HuH-7.5 (cell line): ENCODE results near the gene LRRTM4.

Experiments used
- DNase-seq: peaks from one replicate; pipeline ENCODE4 v3.0.0; 2011; ENCODE audit warnings: low spot score

Gene LRRTM4

DNA sequence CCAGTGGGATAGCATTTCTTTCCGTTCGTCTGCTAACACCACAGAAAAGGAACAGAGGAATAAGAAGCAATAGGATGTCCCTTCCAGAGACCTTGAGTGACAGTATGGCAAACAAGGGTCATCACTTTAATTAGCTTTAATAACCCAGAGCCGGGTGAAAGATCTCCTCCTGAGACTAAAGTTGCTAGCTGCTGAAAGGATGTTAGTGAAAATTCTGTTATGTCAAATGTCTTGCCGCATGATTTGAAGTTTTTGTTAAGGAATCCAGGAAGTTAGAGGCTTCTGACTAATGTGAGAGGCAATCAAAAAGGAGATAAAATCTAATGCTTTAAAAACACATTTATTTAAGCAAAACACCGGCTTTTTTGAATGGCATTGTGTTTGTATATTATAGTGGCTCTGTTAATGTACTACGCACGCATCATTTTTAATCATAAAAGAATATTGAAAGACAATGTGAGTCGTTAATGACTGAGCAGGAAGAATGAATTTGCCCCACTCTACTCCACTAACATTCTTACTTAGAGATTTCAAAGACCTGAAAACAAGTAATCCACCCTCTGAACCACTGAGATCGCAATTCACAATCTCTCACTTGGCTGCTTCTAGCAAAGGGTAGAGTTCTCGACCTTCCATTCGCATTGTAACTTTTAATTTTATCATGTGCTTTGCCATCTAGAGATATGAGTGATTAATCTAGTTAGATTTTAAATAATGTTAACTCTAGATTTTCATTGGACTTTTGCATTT lies 536.6 kb downstream of the LRRTM4 start:
- DNase-seq, result no peak

DNA sequence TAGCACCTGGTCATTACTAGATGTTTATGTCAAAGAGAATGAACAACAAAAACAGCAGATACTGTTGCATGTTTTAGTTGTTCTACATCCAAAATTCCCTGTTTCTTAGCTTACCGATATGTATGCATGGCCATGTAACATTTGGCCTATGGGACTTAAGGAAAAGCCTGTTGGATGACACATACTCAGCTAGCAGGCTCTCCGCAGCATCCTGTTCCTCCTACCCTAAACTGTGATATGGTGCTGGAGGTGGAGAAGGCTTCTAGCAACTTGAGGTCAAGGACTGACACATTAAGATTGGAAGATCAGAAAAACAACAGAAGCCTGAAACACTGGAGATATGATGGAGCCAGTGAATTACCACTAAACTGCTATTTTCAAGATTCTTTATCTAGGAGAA lies 537.8 kb downstream of the LRRTM4 start:
- DNase-seq, result no peak

DNA sequence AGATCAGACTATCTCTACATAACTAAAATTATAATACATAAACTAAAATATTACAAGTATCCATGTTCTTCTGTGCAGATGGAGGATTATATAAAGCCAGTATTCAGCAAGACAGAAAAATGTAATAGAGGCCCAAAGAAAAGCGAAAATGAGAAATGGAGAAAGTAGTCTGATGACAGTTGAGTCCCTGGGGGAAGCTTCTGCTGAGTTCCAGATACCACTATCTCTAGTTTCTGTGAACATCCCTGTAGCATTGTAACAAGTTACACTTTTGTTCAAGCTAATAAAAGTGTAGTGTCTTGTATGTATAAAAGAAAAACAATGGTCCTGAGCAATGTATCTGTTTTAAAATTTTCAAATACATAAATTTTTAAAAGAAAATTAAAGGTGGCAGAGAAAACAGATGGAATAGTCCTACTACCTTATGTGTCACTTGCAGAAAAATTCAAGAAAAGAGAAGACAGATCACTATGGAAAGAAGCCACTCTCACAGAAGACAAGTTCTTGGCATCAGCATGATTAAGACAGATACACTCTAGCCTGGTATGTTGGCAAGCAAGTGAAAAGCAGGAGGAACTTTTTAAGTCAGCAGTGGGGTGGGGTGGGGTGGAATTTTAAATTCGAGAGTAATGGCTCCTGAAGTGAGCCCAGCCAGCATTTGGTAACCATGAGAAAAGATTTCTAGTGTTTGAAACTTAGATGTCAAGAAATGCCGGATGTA lies 541.9 kb downstream of the LRRTM4 start:
- no peak for DNase-seq

DNA sequence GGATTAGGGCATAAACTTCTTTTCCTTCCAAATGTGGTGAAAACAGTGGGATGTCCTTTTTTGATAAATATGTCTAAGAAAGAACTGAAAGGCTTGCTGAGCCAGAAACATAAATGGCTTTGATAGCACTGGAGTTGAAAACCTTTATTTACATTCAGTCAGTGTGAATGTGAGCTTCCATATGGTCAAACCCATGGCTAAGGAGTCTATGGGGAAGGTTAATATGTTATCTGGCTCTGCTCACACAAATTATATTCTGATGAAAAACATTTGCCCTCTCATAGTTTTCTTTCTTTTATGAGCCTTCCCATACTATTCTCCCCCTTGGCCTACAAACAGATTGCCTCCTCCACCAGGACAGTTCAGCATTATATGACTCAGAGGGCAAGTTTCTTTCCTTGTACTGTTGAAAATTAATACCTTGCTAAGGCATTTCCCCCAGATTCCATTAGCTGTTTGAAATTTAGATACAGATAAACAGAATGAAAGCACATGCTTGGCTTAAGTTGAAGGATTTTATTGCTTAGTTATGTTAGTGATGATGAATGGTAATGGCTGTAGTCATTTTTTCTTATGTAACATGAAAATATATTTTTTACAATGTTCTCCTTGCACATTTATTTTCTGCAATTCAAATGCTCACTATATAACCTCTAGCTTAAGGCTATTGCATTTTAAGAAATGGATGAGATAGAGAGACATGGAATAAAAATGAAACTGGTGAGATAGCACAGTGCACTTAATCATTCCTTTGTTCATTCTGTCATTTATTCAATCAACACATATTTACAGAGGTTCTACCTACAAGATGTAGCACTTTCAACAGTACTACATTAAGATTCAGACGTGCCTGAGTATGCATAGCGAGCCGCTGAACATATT lies 544.1 kb downstream of the LRRTM4 start:
- DNase-seq, result no peak

DNA sequence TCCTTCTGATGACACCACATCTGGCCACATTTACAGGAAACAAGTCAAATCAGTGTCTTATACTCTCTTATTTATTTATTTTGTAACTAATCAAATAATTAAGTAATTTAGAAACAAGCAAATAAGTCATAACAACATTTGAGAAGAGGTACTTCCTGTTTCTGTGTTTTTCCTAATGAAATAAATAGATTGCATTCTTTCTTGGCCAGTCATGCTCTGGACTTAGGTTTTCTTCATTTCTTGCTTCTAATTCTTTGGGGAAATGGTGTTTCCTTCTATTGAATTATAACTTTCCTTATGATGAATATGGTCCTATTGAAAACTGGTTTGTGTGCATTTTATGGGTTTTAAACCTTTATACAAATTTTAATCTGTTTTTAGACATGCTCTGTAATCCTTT lies 546.4 kb downstream of the LRRTM4 start:
- no peak for DNase-seq

DNA sequence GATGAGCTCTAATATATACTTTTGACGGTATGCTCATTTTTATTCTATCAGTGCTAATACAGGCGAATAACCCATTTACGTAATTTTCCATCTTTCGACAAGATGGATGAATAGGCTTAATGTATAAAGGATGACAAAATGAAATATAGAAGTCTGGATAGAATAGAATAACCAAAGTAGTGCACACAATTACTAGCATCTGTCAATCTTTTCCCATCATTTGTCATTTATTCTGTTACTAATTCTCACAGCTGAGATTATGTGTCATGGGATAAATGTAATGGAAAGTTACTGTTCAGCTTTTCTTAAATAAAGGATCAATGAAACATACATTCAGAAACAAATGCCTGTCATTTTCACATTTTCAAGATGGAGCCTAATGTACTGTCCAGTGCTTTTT lies 548.6 kb downstream of the LRRTM4 start:
- DNase-seq, result no peak

DNA sequence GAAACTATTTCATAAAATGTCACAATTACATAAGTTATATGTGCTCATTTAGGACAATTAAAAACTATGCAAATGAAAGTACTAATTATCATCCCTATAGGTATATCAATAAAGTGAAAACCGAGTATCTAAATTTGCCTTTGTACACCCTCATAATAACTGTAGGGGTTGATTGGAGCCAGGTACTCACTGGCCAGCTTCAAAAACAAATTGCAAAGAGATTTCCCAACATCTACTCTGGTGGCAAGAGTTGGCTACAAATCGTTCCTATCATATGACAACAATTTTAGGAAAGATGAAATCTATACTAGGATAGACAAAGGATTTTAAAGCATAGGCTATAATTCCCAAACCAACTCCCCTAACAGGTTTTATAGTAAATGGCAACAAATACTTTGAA lies 556.4 kb downstream of the LRRTM4 start:
- no peak for DNase-seq

DNA sequence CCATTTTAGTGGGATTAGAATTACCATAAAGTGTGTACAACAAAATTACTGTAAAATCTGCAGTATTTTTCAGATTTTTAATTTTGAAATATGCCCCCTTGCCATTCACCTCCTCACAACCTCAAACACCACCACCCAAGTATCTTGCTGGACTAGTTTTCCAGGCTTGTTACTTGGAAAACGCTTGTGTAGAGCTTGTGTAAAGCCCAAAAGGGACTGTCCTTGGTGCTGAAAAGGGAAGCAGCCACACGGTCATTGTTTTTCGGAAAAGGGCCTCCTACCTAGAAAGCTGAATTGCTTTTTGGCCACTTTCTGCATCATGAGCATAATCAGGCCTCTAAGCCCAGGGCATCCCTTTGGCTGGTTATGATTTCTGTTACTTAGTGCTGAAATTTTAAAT lies 563.4 kb downstream of the LRRTM4 start:
- no peak for DNase-seq

DNA sequence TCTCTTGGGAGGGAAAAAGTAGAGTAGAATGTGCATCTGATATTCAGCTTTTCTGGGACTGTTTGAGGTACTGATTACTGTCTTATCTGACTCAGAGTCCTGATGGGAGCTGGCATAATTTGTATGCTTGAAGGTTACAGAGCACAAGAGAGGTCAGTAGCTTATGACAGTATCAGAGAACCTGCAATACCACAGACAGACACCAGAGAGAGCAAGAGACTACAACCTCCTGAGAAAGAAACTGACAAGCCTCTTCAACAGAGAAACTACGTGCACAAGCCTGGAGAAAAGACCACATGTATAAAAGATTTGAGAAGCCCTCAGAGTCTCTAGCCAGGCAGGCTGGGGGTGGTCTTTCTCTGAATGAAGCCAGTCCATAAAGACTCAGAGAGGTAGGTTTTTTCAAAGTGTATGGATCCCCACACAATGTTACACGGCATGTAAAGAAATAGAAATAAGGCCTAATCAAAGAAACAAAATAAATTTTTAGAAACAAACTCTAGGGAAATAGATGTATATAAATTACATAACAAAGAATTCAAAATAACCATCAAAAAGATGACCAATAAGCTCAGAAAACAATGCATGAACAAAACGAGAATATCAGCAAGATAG lies 568.3 kb downstream of the LRRTM4 start:
- peak; percentile 2 for DNase-seq

DNA sequence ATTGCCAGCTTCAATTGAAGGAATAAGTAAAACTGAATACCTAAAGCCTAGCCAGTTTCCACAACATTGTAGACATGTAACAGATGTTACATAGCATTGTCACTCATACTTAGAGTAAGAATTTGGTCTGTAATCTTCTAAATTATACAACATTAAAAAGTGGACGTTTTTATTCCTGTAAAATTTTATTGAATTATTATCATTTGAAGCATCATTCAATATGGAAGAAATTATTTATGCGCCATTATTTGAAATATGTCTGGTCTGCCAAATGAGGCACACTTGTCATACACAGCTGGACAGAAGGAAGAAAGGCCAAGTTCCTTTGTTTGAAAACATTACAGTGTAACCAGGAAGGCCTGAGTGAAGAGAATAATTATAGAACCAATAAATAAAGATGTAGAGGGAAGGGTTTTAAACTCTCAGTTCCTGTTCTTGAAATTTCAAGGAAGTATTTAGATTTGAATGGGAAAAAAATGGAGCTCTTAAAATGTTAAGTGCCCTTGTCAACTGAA lies 575.5 kb downstream of the LRRTM4 start:
- DNase-seq, result no peak

DNA sequence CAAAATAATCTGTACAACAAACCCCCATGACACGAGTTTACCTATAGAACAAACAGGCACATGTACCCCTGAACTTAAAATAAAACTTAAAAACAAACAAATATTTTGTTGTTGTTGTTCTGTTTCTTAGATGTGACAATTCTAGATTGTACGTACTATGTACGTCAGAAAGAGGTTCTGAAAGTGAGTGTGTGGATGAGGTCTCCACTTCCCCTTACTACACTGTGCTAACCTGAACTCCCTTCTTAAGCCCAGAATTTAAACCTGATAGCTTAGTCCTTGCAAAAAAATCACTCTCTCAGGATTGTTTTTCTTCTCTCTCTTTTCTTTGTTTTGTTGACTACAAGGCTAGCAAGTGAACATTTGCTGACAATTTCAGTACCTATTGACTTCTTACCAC lies 581.6 kb downstream of the LRRTM4 start:
- DNase-seq, result no peak

DNA sequence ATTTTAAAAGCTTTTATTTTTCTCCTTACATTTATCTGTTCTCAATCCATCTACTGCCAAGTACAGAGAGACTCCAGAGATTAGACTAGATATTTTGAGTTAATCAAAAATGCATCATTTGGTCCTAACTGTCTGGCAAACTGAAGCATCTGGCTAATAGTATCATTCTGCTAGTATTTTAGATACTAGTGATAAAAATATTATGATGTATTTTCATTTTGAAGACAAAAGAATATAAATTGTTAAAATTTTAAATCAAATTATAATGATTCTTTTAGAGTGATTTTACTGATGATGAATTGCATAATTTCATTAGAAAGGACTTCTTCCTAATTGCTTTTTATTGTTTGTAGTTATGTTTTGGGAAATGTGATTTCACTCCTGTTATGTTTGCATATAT lies 584.0 kb downstream of the LRRTM4 start:
- no peak for DNase-seq

DNA sequence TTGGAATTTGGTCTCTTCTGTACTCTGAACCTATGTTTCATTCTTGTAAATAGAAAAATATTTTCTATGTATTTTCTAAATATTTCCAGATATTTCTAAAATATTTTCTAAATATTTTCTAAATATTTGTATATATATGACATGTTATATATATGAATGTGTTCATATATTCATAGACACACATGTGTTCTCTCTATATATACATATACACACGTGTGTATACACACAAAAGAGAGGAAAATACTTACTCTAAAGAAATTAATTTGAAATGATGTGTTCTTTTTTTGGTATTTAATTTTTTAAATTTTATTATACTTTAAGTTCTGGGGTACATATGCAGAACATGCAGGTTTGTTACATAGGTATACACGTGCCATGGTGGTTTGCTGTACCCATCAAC lies 589.6 kb downstream of the LRRTM4 start:
- no peak for DNase-seq

DNA sequence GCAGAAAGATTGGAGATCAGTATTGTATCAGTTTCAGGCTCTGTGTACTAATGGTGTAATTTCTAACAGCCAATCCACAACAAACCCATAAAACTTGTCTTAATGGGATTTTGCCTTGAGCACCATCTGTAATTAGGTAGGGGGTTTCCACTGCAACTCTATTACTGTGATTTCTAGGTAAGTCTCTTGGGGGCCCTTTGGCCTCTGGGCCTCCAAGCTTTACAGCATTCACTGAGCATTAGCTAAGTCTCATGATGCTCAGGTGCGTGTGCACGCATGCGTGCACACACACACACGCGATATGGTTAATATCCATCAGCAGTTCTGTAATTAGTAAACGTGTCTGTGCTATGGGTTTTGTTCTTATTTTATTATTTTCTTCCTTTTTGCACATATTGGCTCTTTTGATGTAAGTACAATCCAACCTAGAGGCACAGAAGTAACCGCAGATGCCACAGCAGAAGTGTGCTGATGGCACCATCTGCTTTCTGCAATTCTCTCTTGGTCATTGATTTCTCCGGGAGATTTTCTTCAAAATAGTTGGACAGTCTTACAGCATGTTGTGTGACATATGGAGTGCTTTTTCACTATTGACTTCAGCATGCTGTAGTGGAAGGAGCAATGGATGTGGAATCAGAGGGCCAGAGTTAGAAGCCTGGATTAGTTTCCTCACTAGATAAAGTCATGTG lies 592.0 kb downstream of the LRRTM4 start:
- DNase-seq, result no peak

DNA sequence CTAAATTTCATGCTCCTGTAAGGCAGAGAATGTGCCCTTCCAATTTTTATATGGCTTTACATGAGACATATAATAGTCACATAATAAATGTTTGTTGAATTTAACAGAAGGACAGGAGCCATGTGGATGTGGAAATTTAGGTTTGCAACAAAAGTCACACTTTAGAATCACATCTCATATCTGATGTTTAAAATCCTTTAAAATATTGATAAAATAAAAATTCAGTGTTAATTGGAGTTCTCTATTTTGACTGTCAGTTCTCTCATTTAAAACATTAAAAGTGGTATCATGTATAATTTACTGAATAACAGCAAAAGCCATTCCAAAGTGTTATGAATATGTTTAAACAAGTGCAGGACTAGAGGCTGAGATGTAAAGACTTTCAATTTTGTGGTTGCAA lies 594.1 kb downstream of the LRRTM4 start:
- no peak for DNase-seq

DNA sequence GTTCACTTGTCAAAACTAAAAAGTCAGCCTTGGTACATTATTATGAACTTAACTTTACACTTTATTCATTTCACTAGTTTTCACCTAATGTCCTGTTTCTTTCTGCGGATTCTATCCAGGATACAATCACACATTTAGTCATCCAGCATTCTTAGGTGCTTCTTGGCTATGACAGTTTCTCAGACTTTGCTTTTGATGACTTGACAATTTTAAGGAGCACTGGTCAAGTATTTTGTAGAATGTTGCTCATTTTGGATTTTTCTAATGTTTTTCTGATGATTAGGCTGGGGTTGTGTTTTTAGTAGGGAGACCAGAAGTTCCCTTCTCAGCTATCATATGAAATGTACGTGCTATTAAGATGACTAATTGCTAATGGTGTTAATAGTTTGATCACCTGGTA lies 601.2 kb downstream of the LRRTM4 start:
- no peak for DNase-seq

DNA sequence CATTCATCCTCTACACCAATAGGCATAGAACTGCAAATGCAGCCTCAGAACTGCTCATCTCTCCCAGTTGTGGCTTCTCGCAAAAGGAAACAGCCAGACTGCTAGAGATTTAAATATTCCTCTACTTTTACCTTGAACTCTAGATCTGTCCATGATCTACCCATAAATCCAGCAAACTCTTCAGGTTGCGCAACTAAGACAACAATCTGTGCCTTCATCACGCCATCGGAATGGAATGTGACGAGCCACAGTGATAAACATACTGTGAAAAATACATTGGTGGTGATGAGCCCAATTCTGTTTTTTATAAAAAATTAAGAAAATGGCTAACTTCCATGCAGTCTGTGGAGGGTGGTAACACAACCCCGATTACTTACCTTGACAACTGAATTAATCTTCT lies 626.7 kb downstream of the LRRTM4 start:
- DNase-seq, result no peak

DNA sequence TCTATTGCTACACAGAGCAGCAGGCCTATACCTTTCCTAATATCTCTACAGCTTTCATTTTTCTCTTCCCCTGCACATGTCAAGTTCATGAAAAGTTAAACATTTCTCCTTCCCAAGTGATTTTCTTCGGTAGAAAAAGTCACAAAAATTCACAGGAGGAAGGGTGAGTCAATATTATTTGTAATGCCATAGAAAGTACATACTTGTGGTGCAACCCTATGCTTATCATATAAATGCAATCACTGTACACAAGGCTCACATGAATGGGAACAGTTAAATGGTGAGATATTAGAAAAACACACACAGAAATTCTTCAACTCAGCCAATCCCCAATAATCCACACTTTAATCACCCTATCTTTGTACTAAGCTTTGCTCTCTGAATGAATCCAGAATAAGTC lies 651.6 kb downstream of the LRRTM4 start:
- no peak for DNase-seq

DNA sequence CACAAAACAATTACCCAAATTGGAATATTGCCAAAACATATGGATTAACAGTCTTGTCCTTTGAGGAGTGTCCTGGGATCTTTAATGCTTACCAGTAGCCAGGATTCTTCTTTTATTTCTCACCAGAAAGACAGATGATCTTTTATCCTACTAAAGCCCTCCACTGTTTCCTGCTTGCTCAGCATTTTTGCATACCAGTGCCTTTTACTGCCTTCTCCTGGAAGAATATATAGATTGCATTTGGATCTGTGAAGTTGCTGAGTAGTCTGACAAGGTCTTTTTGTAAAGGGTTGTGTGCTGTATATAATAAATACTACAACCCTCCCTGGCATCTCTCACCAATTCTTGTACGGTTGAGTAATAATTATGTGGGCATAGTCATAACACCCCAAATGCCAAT lies 652.2 kb downstream of the LRRTM4 start:
- no peak for DNase-seq

DNA sequence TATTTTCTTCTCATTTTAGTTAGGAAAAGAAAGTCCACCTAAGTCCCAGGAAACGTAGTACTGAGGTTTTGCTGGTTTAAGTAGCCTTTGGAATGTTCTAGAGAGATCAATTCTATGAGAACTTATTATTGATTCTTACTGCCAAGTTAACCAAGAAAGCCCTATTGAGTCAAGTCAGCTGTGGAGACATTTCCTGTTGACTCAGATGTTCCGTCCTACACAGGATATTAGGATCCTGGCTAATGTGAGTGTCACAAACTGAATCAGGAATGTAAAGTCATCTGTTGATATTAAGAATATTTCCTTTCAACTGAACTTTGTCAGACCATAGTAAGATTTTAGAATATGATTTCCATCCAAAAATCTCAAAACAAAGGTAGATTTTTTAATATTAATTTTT lies 654.3 kb downstream of the LRRTM4 start:
- DNase-seq, result no peak

DNA sequence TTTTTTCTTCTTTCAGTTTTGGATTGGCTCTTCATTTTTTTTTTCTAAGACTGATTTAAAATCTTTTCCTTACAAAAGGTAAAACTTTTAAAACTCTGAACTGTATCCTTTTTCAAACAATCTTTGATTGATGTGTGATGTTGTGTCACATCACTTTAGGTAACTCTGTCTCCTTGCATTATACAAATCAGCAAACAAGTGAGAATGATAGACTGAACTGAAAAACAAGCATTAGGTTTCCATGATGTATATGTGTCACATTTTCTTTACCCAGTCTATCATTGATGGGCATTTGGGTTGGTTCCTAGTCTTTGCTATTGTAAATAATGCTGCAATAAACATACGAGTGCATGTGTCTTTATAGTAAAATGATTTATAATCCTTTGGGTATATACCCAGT lies 655.7 kb downstream of the LRRTM4 start:
- no peak for DNase-seq

DNA sequence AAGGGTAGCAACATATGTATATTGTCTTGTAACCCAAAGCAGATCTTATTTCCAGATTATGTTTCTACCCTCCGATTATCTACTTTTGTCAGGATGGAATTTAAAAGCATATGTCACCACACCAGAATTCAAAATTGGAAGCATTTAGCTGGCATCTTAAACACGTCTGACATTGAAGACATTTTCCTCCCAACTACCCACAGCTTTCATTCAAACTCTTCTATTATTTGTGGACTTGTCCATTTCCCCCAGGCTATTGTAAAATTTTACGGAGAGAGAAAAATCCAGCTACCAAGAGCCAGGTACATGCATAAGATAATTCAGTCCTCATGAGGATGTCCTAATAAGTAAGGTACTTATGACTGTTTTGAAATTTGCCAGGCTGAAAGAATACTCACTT lies 659.3 kb downstream of the LRRTM4 start:
- DNase-seq, result no peak
